Muscle of leg (tissue), 11 donors: ENCODE measurements around the gene DNTT. TPM values are rescaled to one million over a fixed set of nuclear protein-coding genes. Genes with fewer than 3 reads are reported as not detected.

Source experiments
- DNase-seq: peaks from one replicate; pipeline ENCODE4 v3.0.0; 2013
- H3K27ac ChIP-seq: one replicate; pipeline ENCODE4 v1.5.1; 2013; ENCODE audit warnings: mild to moderate bottlenecking, low read length, control low read depth
- H3K27me3 ChIP-seq: one replicate; pipeline ENCODE4 v1.6.1; 2013; ENCODE audit warnings: low read length; ENCODE audit not compliant: control insufficient read depth, insufficient read depth
- H3K36me3 ChIP-seq: one replicate; pipeline ENCODE4 v1.6.1; 2013; ENCODE audit warnings: low read length; ENCODE audit not compliant: control insufficient read depth, insufficient read depth
- H3K4me1 ChIP-seq: one replicate; pipeline ENCODE4 v1.6.1; 2013; ENCODE audit warnings: low read length; ENCODE audit not compliant: control insufficient read depth, insufficient read depth
- H3K4me3 ChIP-seq: one replicate; pipeline ENCODE4 v1.5.1; 2013; ENCODE audit warnings: low read length, control low read depth
- H3K9me3 ChIP-seq: replicated peaks from 2 replicates; pipeline ENCODE4 v1.6.1; 2013; ENCODE audit warnings: low read depth, low read length; ENCODE audit not compliant: control insufficient read depth
- whole genome bisulfite sequencing: methylation state at CpG from one replicate; pipeline ENCODE4 v1.1.5; 2013; ENCODE audit warnings: missing lambda C conversion rate; ENCODE audit not compliant: insufficient coverage; 5-methylcytosine and 5-hydroxymethylcytosine counted together
- polyA plus RNA-seq, 8 donors: library from polyadenylated mRNA; unstranded; fragments of 120-200 nt; gene quantifications; one replicate each; pipeline versions ENCODE4 v1.2.1 to v1.2.3, GENCODE V29; 2013; ENCODE audit warnings: inconsistent platforms in 1 of 8, low replicate concordance in 1 of 8; ENCODE audit not compliant: insufficient read length in 8 of 8, insufficient read depth in 1 of 8
- total RNA-seq: library from RNA; stranded (reverse); fragments of 120-200 nt; gene quantifications from one replicate; pipeline ENCODE4 v1.2.4, GENCODE V29; 2013

Gene DNTT
- total and polyA plus RNA-seq, 9 donors: 0.08 to 0.39 (median 0.15) TPM; not detected in 1

- Histone ChIP-seq H3K9me3 (no peaks in the 10 kb centered on the region), H3K36me3 (no peaks in the 10 kb centered on the region), H3K4me3 (no peak overlapping the region), H3K4me1 (peaks cover 7% of the 10 kb centered on the region), H3K27ac (no peak overlapping the region), H3K27me3 (peaks cover 24% of the 10 kb centered on the region)
- WGBS: 12% methylated on average over 5 of the region's 9 CpGs
- DNase-seq: no peak
Observed at GRCh38 chr10:96374639-96374984, 70.4 kb downstream of the DNTT start.

DNA sequence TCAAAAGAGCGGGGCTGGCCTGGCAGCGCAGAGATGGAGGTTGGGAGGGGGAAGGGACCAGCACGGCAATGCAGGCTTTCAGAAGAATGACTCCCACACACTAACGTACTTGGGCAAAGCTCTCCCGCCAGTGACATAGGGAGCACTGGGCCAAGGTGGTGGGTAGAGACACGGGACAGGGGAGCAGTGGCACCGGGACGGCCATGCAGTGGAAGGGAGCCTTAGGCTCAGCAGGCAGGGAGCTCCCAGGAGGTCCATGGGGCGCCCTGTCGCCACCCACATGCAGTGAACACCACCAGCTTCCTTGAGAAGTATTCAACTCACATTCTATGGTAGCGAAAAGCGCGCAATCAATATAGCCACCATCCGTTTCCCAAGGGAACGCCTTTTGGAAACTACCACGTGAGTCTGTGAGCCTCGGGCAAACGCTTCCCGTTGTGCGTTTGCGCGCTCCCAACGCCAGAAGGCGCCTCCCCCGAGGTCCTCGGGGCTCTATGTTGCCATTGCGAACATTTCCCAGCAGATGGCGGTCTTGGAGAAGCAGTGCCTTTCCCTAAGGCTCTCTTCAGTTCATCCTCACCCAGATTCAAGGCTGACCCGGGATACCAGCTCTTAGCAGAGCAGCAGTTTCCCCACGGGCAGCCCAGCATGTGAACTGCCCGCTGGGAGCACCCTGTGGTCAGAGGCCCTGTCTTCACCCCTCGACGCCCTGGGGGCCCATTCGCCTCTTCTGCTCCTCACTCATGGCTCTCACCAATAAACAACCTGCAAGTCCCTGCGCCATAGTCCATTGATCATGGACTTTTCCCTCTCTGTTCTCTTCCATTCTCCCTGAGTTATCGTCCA is 71.0 kb downstream of the DNTT start:
- no peaks in the 10 kb centered on the region for H3K36me3 ChIP-seq
- WGBS: 5% methylated on average over 31 of the region's 36 CpGs
- H3K4me3 ChIP-seq: peak overlapping the region; percentile 22
- peaks cover 23% of the 10 kb centered on the region for H3K27me3 ChIP-seq
- H3K9me3 ChIP-seq: no peaks in the 10 kb centered on the region
- H3K4me1 ChIP-seq: peaks cover 7% of the 10 kb centered on the region
- peak; percentile 90 for DNase-seq
- no peak overlapping the region for H3K27ac ChIP-seq

GRCh38 chr10:96376483-96376882 is 72.2 kb downstream of the DNTT start:
- H3K36me3 ChIP-seq: no peaks in the 10 kb centered on the region
- H3K4me3 ChIP-seq: no peak overlapping the region
- no peak overlapping the region for H3K27ac ChIP-seq
- H3K9me3 ChIP-seq: no peaks in the 10 kb centered on the region
- 59% methylated on average over 4 of the region's 7 CpGs for WGBS
- no peak for DNase-seq
- peaks cover 7% of the 10 kb centered on the region for H3K4me1 ChIP-seq
- H3K27me3 ChIP-seq: peaks cover 22% of the 10 kb centered on the region

GRCh38 chr10:96377816-96378294 is 73.6 kb downstream of the DNTT start:
- peak; percentile 46 for DNase-seq
- Histone ChIP-seq H3K4me1 (peaks cover 7% of the 10 kb centered on the region), H3K36me3 (no peaks in the 10 kb centered on the region), H3K4me3 (no peak overlapping the region), H3K9me3 (no peaks in the 10 kb centered on the region), H3K27ac (no peak overlapping the region), H3K27me3 (peaks cover 25% of the 10 kb centered on the region)
- WGBS: 43% methylated on average over 3 of the region's 6 CpGs

- DNase-seq: no peak
- no peaks in the 10 kb centered on the region for H3K9me3 ChIP-seq
- H3K4me1 ChIP-seq: peaks cover 7% of the 10 kb centered on the region
- no peak overlapping the region for H3K27ac ChIP-seq
- H3K27me3 ChIP-seq: peaks cover 24% of the 10 kb centered on the region
- no peak overlapping the region for H3K4me3 ChIP-seq
- 84% methylated on average over 15 of the region's 15 CpGs for WGBS
- no peaks in the 10 kb centered on the region for H3K36me3 ChIP-seq
Observed at GRCh38 chr10:96378741-96379140, 74.5 kb downstream of the DNTT start.

DNA sequence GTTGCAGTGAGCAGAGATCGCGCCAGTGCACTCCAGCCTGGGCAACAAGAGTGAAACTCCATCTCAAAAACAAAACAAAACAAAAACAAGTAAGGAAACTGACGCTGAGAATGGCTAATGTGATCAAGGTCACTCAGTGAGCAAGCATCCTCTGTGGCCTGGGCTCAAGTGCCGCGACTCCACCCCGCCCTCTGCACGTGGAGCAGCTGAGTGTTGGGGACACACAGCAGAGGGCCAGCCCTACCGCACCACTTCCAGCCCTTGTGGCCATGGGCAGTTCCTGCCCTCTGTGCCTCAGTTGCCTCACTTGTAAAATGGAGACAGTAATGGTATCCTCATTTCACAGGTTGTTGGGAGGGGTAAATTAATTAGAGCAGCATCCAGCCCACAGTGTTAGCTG is 75.5 kb downstream of the DNTT start:
- WGBS: 82% methylated on average over 6 of the region's 8 CpGs
- Histone ChIP-seq H3K9me3 (no peaks in the 10 kb centered on the region), H3K27me3 (peaks cover 18% of the 10 kb centered on the region), H3K4me3 (no peak overlapping the region), H3K4me1 (peaks cover 7% of the 10 kb centered on the region), H3K27ac (no peak overlapping the region), H3K36me3 (no peaks in the 10 kb centered on the region)
- no peak for DNase-seq

DNA sequence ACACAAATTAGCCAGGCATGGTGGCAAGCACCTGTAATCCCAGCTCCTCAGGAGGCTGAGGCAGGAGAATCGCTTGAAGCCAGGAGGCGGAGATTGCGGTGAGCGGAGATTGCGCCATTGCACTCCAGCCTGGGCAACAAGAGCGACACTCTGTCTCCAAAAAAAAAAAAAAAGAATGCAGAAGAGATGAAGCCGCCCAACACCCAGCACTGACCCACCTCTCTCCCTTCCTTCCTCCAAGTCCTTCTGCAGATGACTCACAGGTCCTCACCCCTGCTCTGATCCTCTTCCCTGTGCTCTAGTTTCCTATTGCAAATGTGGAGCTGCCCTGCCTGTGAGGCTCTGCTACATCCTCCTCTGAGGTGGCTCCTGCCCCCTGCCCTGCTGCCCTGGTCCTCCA is 76.6 kb downstream of the DNTT start:
- Histone ChIP-seq H3K9me3 (no peaks in the 10 kb centered on the region), H3K4me3 (no peak overlapping the region), H3K4me1 (peaks cover 4% of the 10 kb centered on the region), H3K27me3 (peaks cover 24% of the 10 kb centered on the region), H3K27ac (no peak overlapping the region), H3K36me3 (no peaks in the 10 kb centered on the region)
- no peak for DNase-seq
- WGBS: no CpG with 5 or more reads among the region's 7 CpGs

DNA sequence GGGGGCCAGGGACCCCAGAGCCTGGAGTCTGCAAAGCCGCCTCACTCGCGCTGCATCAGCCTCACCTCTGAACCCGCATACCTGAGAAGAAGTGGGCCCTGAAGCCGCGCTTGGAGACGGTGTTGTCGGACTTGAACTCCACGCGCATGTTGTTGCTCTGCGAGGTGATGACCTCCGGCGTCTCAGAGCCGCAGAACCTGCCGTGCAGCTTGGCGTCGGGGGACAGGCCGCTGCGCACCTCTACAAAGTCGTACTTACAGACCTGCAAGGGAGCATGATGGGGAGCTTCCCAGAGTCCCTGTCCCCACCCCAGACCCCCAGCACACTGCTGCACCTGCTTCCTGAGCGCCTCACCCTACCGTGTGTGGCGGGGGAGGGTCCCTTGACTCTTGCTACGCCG is 80.3 kb downstream of the DNTT start:
- DNase-seq: no peak
- Histone ChIP-seq H3K4me1 (no peaks in the 10 kb centered on the region), H3K27me3 (peaks cover 34% of the 10 kb centered on the region), H3K36me3 (no peaks in the 10 kb centered on the region), H3K9me3 (no peaks in the 10 kb centered on the region), H3K4me3 (no peak overlapping the region), H3K27ac (no peak overlapping the region)
- 72% methylated on average over 20 of the region's 25 CpGs for WGBS

- peaks cover 40% of the 10 kb centered on the region for H3K27me3 ChIP-seq
- H3K4me3 ChIP-seq: no peak overlapping the region
- H3K36me3 ChIP-seq: no peaks in the 10 kb centered on the region
- DNase-seq: no peak
- no CpG with 5 or more reads among the region's 2 CpGs for WGBS
- H3K4me1 ChIP-seq: peaks cover 6% of the 10 kb centered on the region
- no peak overlapping the region for H3K27ac ChIP-seq
- no peaks in the 10 kb centered on the region for H3K9me3 ChIP-seq
Observed at GRCh38 chr10:96387161-96387560, 82.9 kb downstream of the DNTT start.

GRCh38 chr10:96387601-96388000 is 83.4 kb downstream of the DNTT start:
- H3K4me1 ChIP-seq: peaks cover 6% of the 10 kb centered on the region
- no peaks in the 10 kb centered on the region for H3K9me3 ChIP-seq
- no peaks in the 10 kb centered on the region for H3K36me3 ChIP-seq
- H3K27me3 ChIP-seq: peaks cover 40% of the 10 kb centered on the region
- no peak overlapping the region for H3K27ac ChIP-seq
- WGBS: 8% methylated on average over 2 of the region's 7 CpGs
- no peak overlapping the region for H3K4me3 ChIP-seq
- DNase-seq: no peak
